Measurements from ENCODE around the gene ZBTB32. TPM values are rescaled to one million over a fixed set of nuclear protein-coding genes. Genes with fewer than 3 reads are reported as not detected.

ZBTB32 gene
- total and polyA plus RNA-seq, 12 donors: 0.03 to 0.12 TPM; not detected in 10

GRCh38 chr19:35760711-35761349, 56.5 kb downstream of the ZBTB32 start:
- intact Hi-C loops (cut with DNase I): no loop called here
- peaks cover 0 to 8% (median 0%) of the 10 kb centered on the region in 7 donors for H3K27me3 ChIP-seq
- no peak for TF ChIP-seq CTCF (IDR thresholded peaks at IDR 0.05)
- DNase-seq (no peak), ATAC-seq (no peak)
- peaks cover 0 to 60% (median 0%) of the 10 kb centered on the region in 9 donors for H3K36me3 ChIP-seq
- no peak overlapping the region for H3K4me3 ChIP-seq
- H3K27ac ChIP-seq: no peak overlapping the region
- peaks cover 0 to 35% (median 27%) of the 10 kb centered on the region in 9 donors for H3K4me1 ChIP-seq
- 88 to 91% methylated on average over 4 of the region's 4 CpGs for WGBS, 2 donors
- peaks cover 0 to 3% (median 0%) of the 10 kb centered on the region in 11 donors for H3K9me3 ChIP-seq

GRCh38 chr19:35764432-35765315, 60.3 kb downstream of the ZBTB32 start:
- no peak for TF ChIP-seq CTCF (IDR thresholded peaks at IDR 0.05)
- Histone ChIP-seq H3K27me3 (no peaks in the 10 kb centered on the region), H3K4me3 (no peak overlapping the region), H3K36me3 (peaks cover 0 to 65% (median 0%) of the 10 kb centered on the region in 9 donors), H3K4me1 (peaks cover 0 to 8% (median 0%) of the 10 kb centered on the region in 9 donors), H3K9me3 (peaks cover 0 to 3% (median 0%) of the 10 kb centered on the region in 11 donors), H3K27ac (no peak overlapping the region)
- no peak for DNase-seq
- ATAC-seq: no peak
- intact Hi-C loops (cut with DNase I): no loop called here
- 92 to 97% methylated on average over 17 of the region's 17 CpGs for WGBS, 2 donors

Other genes with a start within 250 kb of the ZBTB32 start
- not detected for gene KRTDAP, start 214.1 kb upstream of the ZBTB32 start, total RNA-seq
- not detected for gene KRTDAP, start 214.1 kb upstream of the ZBTB32 start, polyA plus RNA-seq
- gene DMKN, start 190.9 kb upstream of the ZBTB32 start, total RNA-seq: 10 to 100 TPM in 3 of 10 donors, 1 to 10 TPM in 7; 2.0 to 15.7 (median 7.6) TPM
- gene DMKN, start 190.9 kb upstream of the ZBTB32 start, polyA plus RNA-seq: 10 to 100 TPM in 1 of 2 donors, 1 to 10 TPM in 1; 7.8 to 32.2 TPM
- not detected for gene SBSN, start 176.2 kb upstream of the ZBTB32 start, total RNA-seq
- gene SBSN, start 176.2 kb upstream of the ZBTB32 start, polyA plus RNA-seq: under 1 TPM in 1 of 2 donors, not detected in 1; 0.20 TPM
- gene GAPDHS, start 171.1 kb upstream of the ZBTB32 start, total RNA-seq: not detected
- not detected for gene GAPDHS, start 171.1 kb upstream of the ZBTB32 start, polyA plus RNA-seq
- 100 to 1,000 TPM in 3 of 10 donors, 10 to 100 TPM in 7; 62.8 to 103 (median 74.7) TPM for gene TMEM147, start 158.9 kb upstream of the ZBTB32 start, total RNA-seq
- gene TMEM147, start 158.9 kb upstream of the ZBTB32 start, polyA plus RNA-seq: 100 to 1,000 TPM in 1 of 2 donors, 10 to 100 TPM in 1; 78.0 to 229 TPM
- not detected for gene ATP4A, start 140.9 kb upstream of the ZBTB32 start, total RNA-seq
- not detected for gene ATP4A, start 140.9 kb upstream of the ZBTB32 start, polyA plus RNA-seq
- not detected for gene PMIS2, start 118.4 kb upstream of the ZBTB32 start, total RNA-seq
- gene PMIS2, start 118.4 kb upstream of the ZBTB32 start, polyA plus RNA-seq: not detected
- 1 to 10 TPM; 3.2 to 9.3 (median 4.7) TPM for gene HAUS5, start 91.8 kb upstream of the ZBTB32 start, total RNA-seq
- 10 to 100 TPM in 1 of 2 donors, 1 to 10 TPM in 1; 4.3 to 14.1 TPM for gene HAUS5, start 91.8 kb upstream of the ZBTB32 start, polyA plus RNA-seq
- gene RBM42, start 75.5 kb upstream of the ZBTB32 start, total RNA-seq: 10 to 100 TPM; 43.5 to 57.8 (median 53.2) TPM
- gene RBM42, start 75.5 kb upstream of the ZBTB32 start, polyA plus RNA-seq: 10 to 100 TPM; 76.3 to 93.1 TPM
- gene ETV2, start 62.8 kb upstream of the ZBTB32 start, total RNA-seq: under 1 TPM in 4 of 10 donors, not detected in 6; 0.26 to 0.55 (median 0.28) TPM
- 1 to 10 TPM in 1 of 2 donors, under 1 TPM in 1; 0.59 to 1.5 TPM for gene ETV2, start 62.8 kb upstream of the ZBTB32 start, polyA plus RNA-seq
- gene COX6B1, start 56.2 kb upstream of the ZBTB32 start, total RNA-seq: 1,000 to 10,000 TPM; 1,085 to 1,585 (median 1,381) TPM
- gene COX6B1, start 56.2 kb upstream of the ZBTB32 start, polyA plus RNA-seq: 1,000 to 10,000 TPM; 2,189 to 5,346 TPM
- under 1 TPM in 1 of 10 donors, not detected in 9; 0.38 TPM for gene UPK1A, start 38.0 kb upstream of the ZBTB32 start, total RNA-seq
- under 1 TPM in 1 of 2 donors, not detected in 1; 0.03 TPM for gene UPK1A, start 38.0 kb upstream of the ZBTB32 start, polyA plus RNA-seq
- 10 to 100 TPM; 10.8 to 19.2 (median 14.6) TPM for gene KMT2B, start 13.4 kb downstream of the ZBTB32 start, total RNA-seq
- gene KMT2B, start 13.4 kb downstream of the ZBTB32 start, polyA plus RNA-seq: 10 to 100 TPM; 15.0 to 28.7 TPM
- 10 to 100 TPM in 1 of 10 donors, 1 to 10 TPM in 9; 1.1 to 17.1 (median 2.3) TPM for gene IGFLR1, start 37.9 kb downstream of the ZBTB32 start, total RNA-seq
- 10 to 100 TPM in 1 of 2 donors, 1 to 10 TPM in 1; 6.6 to 13.3 TPM for gene IGFLR1, start 37.9 kb downstream of the ZBTB32 start, polyA plus RNA-seq
- 10 to 100 TPM; 17.4 to 35.1 (median 20.3) TPM for gene U2AF1L4, start 40.9 kb downstream of the ZBTB32 start, total RNA-seq
- gene U2AF1L4, start 40.9 kb downstream of the ZBTB32 start, polyA plus RNA-seq: 10 to 100 TPM; 11.5 to 57.7 TPM
- 10 to 100 TPM; 34.8 to 70.7 (median 44.9) TPM for gene PSENEN, start 41.1 kb downstream of the ZBTB32 start, total RNA-seq
- gene PSENEN, start 41.1 kb downstream of the ZBTB32 start, polyA plus RNA-seq: 100 to 1,000 TPM in 1 of 2 donors, 10 to 100 TPM in 1; 69.3 to 149 TPM
- 1 to 10 TPM; 4.0 to 9.3 (median 4.8) TPM for gene LIN37, start 44.0 kb downstream of the ZBTB32 start, total RNA-seq
- gene LIN37, start 44.0 kb downstream of the ZBTB32 start, polyA plus RNA-seq: 10 to 100 TPM; 25.2 to 29.4 TPM
- 1,000 to 10,000 TPM in 5 of 10 donors, 100 to 1,000 TPM in 5; 448 to 1,269 (median 1,031) TPM for gene HSPB6, start 52.5 kb downstream of the ZBTB32 start, total RNA-seq
- gene HSPB6, start 52.5 kb downstream of the ZBTB32 start, polyA plus RNA-seq: 100 to 1,000 TPM; 387 to 822 TPM
- 10 to 100 TPM in 5 of 10 donors, 1 to 10 TPM in 5; 7.0 to 14.7 (median 9.7) TPM for gene PROSER3, start 53.6 kb downstream of the ZBTB32 start, total RNA-seq
- gene PROSER3, start 53.6 kb downstream of the ZBTB32 start, polyA plus RNA-seq: 1 to 10 TPM; 5.5 to 9.7 TPM
- 1 to 10 TPM; 1.3 to 9.5 (median 5.6) TPM for gene ARHGAP33, start 71.0 kb downstream of the ZBTB32 start, total RNA-seq
- 10 to 100 TPM in 1 of 2 donors, 1 to 10 TPM in 1; 2.2 to 10.1 TPM for gene ARHGAP33, start 71.0 kb downstream of the ZBTB32 start, polyA plus RNA-seq
- not detected for gene PRODH2, start 108.3 kb downstream of the ZBTB32 start, total RNA-seq
- not detected for gene PRODH2, start 108.3 kb downstream of the ZBTB32 start, polyA plus RNA-seq
- under 1 TPM in 2 of 10 donors, not detected in 8; 0.07 to 0.12 TPM for gene NPHS1, start 147.9 kb downstream of the ZBTB32 start, total RNA-seq
- not detected for gene NPHS1, start 147.9 kb downstream of the ZBTB32 start, polyA plus RNA-seq
- under 1 TPM in 2 of 10 donors, not detected in 8; 0.12 to 0.35 TPM for gene KIRREL2, start 152.4 kb downstream of the ZBTB32 start, total RNA-seq
- not detected for gene KIRREL2, start 152.4 kb downstream of the ZBTB32 start, polyA plus RNA-seq
- 10 to 100 TPM; 13.6 to 63.5 (median 26.0) TPM for gene APLP1, start 164.0 kb downstream of the ZBTB32 start, total RNA-seq
- 10 to 100 TPM in 1 of 2 donors, 1 to 10 TPM in 1; 2.7 to 24.2 TPM for gene APLP1, start 164.0 kb downstream of the ZBTB32 start, polyA plus RNA-seq
- gene NFKBID, start 196.0 kb downstream of the ZBTB32 start, total RNA-seq: 1 to 10 TPM in 9 of 10 donors, under 1 TPM in 1; 0.66 to 7.8 (median 3.7) TPM
- 1 to 10 TPM; 2.3 to 4.8 TPM for gene NFKBID, start 196.0 kb downstream of the ZBTB32 start, polyA plus RNA-seq
- gene HCST, start 198.0 kb downstream of the ZBTB32 start, total RNA-seq: 10 to 100 TPM in 1 of 10 donors, 1 to 10 TPM in 9; 1.7 to 22.8 (median 4.5) TPM
- gene HCST, start 198.0 kb downstream of the ZBTB32 start, polyA plus RNA-seq: 10 to 100 TPM; 10.6 to 17.6 TPM
- gene TYROBP, start 203.7 kb downstream of the ZBTB32 start, total RNA-seq: 100 to 1,000 TPM in 1 of 10 donors, 10 to 100 TPM in 6, 1 to 10 TPM in 3; 8.4 to 122 (median 18.2) TPM
- 10 to 100 TPM; 23.9 to 60.9 TPM for gene TYROBP, start 203.7 kb downstream of the ZBTB32 start, polyA plus RNA-seq
- 1 to 10 TPM; 3.4 to 9.6 (median 5.8) TPM for gene LRFN3, start 231.8 kb downstream of the ZBTB32 start, total RNA-seq
- 1 to 10 TPM; 3.7 to 8.2 TPM for gene LRFN3, start 231.8 kb downstream of the ZBTB32 start, polyA plus RNA-seq